Right forelimb (tissue), 1 donor: Measurements from ENCODE around the gene WDR37.

ENCODE experiments used
- DNase-seq: peaks from one replicate; pipeline ENCODE4 v3.0.0-alpha.2; 2018

The WDR37 gene

GRCh38 chr10:1172256-1172984 lies 116.2 kb downstream of the WDR37 start:
- DNase-seq = no peak

GRCh38 chr10:1173091-1173490 lies 116.9 kb downstream of the WDR37 start:
- no peak for DNase-seq

GRCh38 chr10:1174022-1174421 lies 117.8 kb downstream of the WDR37 start:
- DNase-seq = no peak

- DNase-seq = no peak
Observed at GRCh38 chr10:1175956-1176565, 119.9 kb downstream of the WDR37 start.

GRCh38 chr10:1177936-1178335 lies 121.8 kb downstream of the WDR37 start:
- DNase-seq = peak; percentile 13

- no peak for DNase-seq
Observed at GRCh38 chr10:1178506-1178905, 122.3 kb downstream of the WDR37 start.

- DNase-seq = no peak
Observed at GRCh38 chr10:1179346-1180070, 123.3 kb downstream of the WDR37 start.

GRCh38 chr10:1180071-1180730 lies 124.0 kb downstream of the WDR37 start:
- no peak for DNase-seq

GRCh38 chr10:1180836-1181235 lies 124.7 kb downstream of the WDR37 start:
- no peak for DNase-seq
